GM18951 (cell line): ENCODE results near the gene AHSP.
"Not testable (repeated sequence)": the region's sequence is repeated elsewhere in the genome, so short reads cannot be mapped to it uniquely, and the experiment has no call there.

Source experiments
- POLR2A ChIP-seq: IDR thresholded peaks from 4 replicates; pipeline ENCODE4 v1.6.1; 2011; ENCODE audit warnings: mild to moderate bottlenecking; ENCODE audit not compliant: insufficient read length, insufficient read depth; ENCODE audit errors: extremely low read depth
- in situ Hi-C: fragments of 300-500 bp; cut with MboI; formaldehyde crosslinking; loops from one replicate; pipeline ENCODE4 v1.12.0; 2022; ENCODE audit warnings: low sequenced_read_pairs, mixed read lengths, inconsistent platforms; ENCODE audit not compliant: unreplicated experiment

AHSP gene

GRCh38 chr16:31507617-31507928 is 20.1 kb upstream of the AHSP start:
- in situ Hi-C loops, result loop anchor here (10.0 kb wide), 1 partner anchor 197 kb away; no protein-coding TSS in a partner anchor
- TF ChIP-seq POLR2A, result no peak

GRCh38 chr16:31507929-31508705 is 19.6 kb upstream of the AHSP start, which contains the start of gene RUSF1:
Gene RUSF1 (minus strand): TSS chr16:31508391. CDS start chr16:31508373, 18 bp downstream.
- TF ChIP-seq POLR2A, result peak; percentile 93
- in situ Hi-C loops, result loop anchor here (10.0 kb wide), 1 partner anchor 197 kb away; no protein-coding TSS in a partner anchor

- in situ Hi-C loops, result loop anchor here (10.0 kb wide), 1 partner anchor 196 kb away; no protein-coding TSS in a partner anchor
- TF ChIP-seq POLR2A, result no peak
These were observed 18.9 kb upstream of the AHSP start for GRCh38 chr16:31508706-31509195.

GRCh38 chr16:31513126-31513525 is 14.6 kb upstream of the AHSP start:
- TF ChIP-seq POLR2A, result no peak
- in situ Hi-C loops, result no loop called here

GRCh38 chr16:31513884-31514283 is 13.8 kb upstream of the AHSP start:
- no peak for TF ChIP-seq POLR2A
- in situ Hi-C loops, result no loop called here

- TF ChIP-seq POLR2A, result no peak
- in situ Hi-C loops, result no loop called here
These were observed 9.8 kb upstream of the AHSP start for GRCh38 chr16:31517800-31518402.

GRCh38 chr16:31519759-31520431 is 7.8 kb upstream of the AHSP start:
- in situ Hi-C loops, result no loop called here
- TF ChIP-seq POLR2A, result no peak

GRCh38 chr16:31521368-31521767 is 6.3 kb upstream of the AHSP start:
- in situ Hi-C loops, result no loop called here
- TF ChIP-seq POLR2A, result no peak

- in situ Hi-C loops, result no loop called here
- no peak for TF ChIP-seq POLR2A
These were observed 5.6 kb upstream of the AHSP start for GRCh38 chr16:31522071-31522470.

- in situ Hi-C loops, result not testable (repeated sequence)
These were observed 3.9 kb upstream of the AHSP start for GRCh38 chr16:31523768-31524167.

GRCh38 chr16:31525113-31525512 is 2.6 kb upstream of the AHSP start:
- TF ChIP-seq POLR2A, result no peak

GRCh38 chr16:31528523-31529107 is 915 bp downstream of the AHSP start:
- no peak for TF ChIP-seq POLR2A
- in situ Hi-C loops, result no loop called here

More at GRCh38 chr16:31525113-31525512, 2.6 kb upstream of the AHSP start:
- in situ Hi-C loops, result no loop called here
